HG02885 (cell line): Measurements from ENCODE around the gene PACRG.
A peak's percentile ranks its signal among the peaks of the same experiment; 100 is the strongest.

Source experiments
- ATAC-seq: cut with Tn5 transposase; IDR thresholded peaks from one replicate; pipeline ENCODE4 v1.9.1; 2021; ENCODE audit warnings: mild to moderate bottlenecking; ENCODE audit not compliant: unreplicated experiment, poor library complexity

The PACRG gene

DNA sequence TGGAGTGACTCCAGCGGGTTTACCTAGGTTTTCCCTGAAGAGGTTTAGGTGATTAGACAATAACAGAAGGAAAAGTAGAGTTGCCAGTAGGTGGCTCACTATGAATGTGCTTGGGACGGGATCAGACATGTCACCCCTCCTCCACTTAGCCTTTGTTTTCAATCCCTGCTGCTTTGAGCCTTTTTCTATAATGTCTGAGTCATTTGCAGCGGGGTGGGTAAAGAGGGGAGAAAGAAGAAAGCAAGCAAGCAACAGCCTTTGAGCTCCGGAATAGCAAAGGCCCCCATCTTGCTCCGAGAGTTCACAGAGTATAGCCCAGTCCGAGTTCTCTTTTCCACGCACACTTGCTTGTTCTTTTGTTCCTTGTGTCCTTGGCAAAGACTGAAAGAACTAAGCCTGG is 129.1 kb downstream of the PACRG start:
- ATAC-seq, result no peak

DNA sequence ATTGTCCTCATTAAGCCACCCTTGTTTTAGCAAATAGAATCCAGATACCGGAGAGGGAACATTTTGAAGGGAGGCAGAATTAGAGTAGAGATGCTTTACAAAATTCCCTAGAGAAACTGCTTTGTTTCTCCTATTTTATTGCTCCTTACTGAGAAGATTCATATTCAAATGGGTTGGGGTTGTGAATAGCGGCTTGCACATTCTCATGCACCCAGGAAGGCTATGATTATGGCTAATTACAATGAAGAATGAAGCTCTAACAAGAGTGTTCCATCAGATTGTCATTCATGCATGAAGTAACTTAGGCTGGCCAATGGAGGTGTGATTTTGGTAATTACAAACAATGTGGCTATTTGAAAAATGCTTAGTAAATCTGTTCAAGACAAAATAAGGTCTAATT is 129.6 kb downstream of the PACRG start:
- ATAC-seq, result no peak

DNA sequence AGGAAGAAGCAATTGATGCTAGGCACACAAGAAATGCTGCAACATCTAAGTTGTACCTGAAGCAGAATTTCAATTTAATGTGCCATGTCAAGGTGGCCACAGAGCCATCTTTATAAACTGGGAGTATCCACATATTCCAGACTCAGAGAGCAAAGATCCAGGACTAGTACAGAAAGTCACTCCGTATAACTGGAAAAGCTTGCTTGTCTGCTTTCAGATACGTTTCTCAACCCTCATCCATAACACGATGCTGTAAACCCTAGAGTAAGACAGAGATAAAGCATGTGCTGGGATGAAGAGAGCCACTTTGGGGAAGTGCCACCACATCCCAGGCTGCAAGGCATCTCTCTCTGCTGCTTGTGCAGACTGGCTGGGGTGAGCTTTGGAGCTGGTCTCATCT is 134.7 kb downstream of the PACRG start:
- ATAC-seq, result no peak

DNA sequence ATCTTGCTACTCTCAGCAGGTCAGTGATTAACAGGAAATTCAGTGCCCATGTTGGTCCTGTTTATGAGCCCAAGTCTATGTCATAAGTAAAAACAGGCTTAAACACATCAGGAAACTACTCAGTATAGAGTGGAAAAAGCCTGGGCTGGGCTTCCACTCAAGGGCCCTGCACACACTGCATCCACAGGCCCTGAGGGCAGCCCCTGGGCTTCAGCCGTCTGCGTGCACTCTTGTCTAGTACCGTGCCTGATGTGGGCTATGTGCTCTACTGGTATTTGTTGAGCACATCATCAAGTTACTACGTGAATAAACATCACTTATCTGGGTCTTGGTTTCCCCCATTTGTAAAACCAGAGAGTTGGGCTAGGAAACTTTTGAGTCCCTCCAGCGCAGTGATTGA is 135.2 kb downstream of the PACRG start:
- no peak for ATAC-seq

DNA sequence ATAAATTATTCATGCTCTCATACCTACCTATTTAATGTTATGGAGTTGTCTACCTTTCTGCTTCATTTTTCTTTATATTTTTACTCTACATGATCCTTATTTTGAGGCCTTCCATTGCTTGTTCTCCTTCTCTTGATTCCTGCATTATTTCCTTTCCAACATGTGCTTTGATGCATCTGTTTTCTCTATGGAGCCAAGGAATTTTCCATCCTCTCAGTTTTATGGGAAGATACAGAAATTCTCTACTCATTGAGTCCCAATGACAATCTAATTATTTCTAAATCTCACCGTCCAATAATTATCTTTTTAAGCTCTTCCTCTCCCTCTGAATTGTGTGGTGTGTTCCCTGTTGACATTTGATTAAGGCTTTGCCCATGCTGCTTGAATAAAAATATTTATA is 136.0 kb downstream of the PACRG start:
- ATAC-seq, result no peak

DNA sequence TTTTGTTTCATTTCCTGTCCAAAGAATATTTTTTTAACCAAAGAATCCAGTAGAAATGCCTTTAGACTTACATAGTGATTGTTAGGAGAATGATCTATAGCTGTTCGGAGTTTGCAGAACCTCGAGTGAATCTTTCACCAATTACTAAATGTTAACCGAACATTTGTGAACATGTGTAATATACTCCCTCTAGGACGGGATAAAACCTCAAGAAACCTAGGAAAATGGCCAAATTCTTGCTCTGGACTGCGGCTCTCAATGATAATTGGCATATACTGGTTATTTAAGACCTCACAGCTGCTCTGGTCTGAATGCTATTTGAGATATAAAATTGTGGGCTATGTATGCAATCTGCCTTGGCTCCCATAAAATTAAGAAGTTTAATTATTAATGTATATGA is 137.1 kb downstream of the PACRG start:
- no peak for ATAC-seq

DNA sequence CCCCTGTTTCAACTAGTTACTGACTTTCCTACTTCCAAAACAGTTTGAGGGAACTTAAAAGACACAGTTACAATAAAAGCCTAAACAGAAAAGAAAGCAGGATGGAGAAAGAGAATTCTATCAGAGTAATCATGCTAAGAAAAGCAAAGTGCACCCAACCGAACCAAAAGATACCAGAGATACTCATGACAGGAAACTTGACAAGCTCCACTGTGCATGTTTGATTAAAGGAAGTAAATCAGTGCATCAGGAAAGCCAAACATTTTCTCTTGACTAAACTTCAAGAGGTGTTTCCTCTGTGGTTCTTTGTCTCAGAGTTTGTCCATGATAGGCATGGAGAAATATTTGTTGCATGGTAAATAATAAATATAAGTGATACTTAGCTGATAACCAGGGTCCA is 138.9 kb downstream of the PACRG start:
- ATAC-seq, result no peak

DNA sequence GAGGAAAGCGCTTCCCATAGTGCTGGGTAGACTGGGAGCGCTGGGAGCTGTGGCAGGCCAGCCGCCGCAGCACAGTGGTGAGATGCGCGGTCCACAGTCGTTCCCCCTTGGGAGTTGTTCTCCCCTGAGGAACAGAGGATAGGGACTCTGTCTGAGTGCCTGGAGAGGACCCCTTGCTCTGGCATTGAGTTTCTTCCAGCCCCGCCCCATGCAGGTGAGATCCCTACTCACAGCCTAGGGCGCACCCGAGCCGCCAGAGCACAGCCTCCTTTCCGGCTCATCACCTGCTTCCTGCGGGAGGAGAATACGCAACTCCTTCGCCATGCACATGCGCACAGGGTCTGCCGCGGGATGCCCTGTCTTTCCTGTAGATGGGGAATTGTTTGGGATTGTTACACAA is 140.6 kb downstream of the PACRG start:
- no peak for ATAC-seq

DNA sequence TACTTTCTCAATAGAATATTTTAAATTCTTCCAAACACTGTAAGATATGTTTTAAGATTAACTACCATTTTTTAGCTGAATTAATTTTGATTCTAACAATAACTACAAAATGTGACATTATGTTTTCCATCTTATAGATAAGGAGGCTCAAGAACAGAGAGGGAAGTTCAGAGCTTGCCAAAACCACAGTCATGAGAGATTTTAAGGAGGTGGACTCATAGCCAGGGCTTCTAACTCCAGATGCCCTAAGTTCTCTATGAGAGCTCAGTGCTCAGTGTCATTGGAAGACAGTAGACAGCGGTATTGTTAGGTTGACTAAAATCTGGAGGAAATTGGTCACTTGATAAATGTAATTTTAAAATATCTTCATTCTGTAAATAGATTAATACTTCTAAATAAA is 144.2 kb downstream of the PACRG start:
- no peak for ATAC-seq

DNA sequence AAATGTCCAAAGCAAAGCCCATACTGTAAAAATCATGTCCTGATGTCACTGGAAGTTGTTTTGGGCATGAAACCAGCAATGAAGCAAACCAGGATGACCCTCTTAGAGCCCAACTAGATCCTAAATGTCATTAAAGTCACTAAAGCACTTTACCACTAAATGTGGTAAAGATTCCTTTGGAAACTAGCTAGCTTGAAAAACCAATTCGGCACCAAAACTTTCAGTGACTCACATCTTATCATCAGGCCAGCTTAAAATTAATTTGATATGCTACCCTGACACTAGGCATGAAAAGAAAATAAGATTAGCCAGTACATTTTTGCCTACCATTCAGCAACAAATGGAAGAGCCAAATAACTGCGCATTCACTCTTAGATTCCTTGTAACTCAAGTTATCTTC is 145.8 kb downstream of the PACRG start:
- no peak for ATAC-seq

DNA sequence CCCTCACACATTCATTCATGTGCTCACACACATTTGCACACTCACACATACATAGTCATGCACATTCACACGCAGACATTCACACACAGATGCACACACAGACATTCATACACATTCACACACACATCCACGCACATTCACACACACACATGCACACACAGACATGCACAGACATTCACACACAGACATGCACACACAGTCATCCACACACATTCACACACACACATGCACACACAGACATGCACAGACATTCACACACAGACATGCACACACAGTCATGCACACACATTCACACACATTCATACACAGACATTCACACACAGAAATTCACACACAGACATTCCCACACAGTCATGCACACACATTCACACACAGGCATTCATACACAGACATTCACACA is 147.3 kb downstream of the PACRG start:
- no peak for ATAC-seq

DNA sequence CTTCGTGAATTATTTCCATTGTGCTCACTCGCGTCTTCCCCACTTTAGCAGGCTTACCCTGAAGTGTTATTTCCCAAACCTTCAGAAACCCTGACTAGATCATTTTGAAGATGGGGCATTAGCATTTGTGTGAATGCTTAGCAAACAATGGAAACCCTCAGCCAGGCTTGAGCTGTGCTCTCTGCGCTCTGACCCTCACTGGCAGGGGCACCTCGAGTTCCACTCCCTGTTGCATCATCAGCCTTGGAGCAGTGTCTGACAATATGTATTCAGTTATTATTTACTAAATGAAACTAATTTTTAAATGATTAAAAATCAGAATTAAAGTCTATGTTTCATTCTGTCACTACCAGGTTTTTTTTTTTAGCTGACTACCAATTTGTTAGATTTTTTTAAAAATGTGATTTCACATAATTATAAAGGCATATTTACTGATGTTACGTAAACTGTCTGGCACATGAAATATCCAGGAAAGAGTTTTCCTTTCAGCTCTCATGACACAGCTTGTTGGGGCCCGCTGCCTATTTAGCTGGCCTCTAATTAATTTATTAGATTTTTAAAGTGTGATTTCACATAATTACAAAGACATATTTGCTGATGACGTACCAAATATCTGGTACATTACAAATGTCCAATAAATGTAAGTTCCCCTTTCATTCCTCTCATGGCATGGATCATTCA is 155.2 kb downstream of the PACRG start:
- ATAC-seq, result no peak

DNA sequence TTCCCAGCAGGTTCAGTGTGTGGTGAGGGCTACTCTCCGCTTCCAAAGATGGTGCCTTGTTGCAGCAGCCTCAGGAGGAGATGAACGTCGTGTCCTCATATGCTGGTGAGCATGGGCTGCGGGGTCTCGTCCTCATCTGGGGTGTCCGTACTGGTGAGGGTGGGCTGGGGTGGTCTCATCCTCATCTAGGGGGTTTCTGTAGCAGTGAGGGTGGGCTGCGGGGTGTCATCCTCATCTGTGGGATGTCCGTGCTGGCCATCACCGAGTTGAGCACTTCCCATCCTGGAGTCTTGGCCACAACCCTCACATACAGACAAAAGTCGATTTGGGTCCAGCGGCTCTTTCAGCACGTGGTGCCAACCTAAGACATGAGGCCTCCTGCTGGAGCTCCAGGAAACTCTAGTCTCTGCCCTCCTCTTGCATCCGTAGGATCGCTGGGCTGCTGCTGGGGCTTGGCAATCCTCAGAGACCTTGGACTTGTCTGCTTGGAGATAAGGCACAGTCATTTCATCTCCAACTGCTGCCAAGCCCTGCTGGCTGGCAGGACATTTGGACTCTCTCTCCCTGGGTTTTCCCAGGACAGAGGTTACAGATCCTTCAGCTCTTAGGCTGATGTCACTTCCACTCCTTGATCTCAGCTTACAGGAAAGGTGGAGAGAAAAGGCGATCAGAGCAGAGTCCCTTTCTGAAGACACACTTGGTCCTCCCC is 160.4 kb downstream of the PACRG start:
- no peak for ATAC-seq

DNA sequence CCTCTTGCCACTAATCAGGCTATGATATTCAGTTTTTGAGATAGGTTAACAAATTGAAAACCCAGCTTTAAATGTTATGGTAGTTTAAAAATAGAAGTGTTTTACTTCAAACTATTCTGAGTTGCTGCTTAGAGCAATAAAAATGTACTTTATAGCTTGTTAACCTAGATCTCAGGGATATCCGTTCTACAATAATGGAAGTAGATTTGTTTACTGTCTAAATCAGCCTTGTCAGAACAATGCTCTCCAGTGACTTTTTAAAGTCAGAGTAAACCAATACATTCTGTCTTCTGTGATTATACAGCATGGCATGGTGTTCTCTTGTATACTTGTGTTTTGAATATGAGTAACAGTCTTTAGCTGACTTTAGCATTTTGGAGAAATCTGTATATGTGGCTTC is 161.5 kb downstream of the PACRG start:
- no peak for ATAC-seq

DNA sequence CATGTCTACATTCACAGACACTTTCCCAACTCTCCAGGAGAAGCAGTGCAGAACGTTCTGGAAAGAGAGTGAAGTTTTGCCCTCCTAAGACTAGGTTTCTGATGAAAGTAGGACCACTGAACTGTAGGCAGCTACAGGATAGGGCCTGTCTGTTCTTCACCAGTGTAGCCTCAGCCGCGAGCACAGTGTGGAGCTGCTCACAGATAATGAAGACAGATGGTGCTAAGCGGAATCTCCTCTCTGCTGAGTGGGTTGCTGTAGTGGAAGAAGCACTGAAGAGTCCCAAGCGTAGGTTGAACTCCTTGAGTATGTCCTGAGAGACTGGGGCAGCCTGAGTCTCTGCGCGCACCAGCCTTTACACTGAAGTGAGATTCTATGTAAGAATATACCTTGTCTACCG is 170.2 kb downstream of the PACRG start:
- ATAC-seq, result no peak

DNA sequence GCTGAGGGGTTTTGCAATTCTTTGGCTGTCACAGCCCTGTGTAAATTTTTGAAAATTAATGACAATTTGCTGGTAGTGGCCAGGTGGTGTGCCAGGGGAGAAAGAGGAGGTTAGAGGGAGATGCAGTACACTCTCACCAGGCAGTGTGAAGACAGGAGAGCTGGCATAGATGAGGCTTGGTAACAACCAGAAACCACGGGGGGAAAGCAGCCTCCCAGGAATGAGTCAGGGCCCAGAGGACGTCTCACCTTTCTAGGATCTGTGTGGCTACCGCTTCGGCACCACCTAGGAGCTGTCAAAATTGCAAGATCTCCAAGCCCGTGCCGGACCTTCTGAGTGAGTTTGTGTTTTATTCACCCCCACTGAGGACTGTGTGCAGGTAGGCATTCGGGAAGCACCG is 171.4 kb downstream of the PACRG start:
- no peak for ATAC-seq

DNA sequence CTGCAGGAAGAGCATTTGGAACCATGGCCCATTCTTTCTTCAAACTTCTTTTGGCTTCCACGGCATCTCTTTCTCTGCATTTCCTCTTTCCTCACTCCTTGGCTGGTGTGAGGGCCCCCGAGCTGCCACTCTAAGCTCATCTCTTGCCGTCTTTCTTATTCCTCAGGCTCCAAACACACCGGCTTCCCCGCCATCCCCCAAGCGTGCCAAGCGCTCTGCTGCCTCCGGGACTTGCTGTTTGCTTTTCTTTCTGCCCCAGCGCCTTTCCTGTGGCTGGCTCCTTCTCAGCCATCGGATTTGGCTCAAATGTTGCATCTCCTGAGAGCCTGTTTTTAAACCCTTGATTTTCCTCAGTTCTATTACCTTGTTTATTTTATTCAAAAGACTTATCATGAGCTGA is 172.7 kb downstream of the PACRG start:
- ATAC-seq, result no peak

DNA sequence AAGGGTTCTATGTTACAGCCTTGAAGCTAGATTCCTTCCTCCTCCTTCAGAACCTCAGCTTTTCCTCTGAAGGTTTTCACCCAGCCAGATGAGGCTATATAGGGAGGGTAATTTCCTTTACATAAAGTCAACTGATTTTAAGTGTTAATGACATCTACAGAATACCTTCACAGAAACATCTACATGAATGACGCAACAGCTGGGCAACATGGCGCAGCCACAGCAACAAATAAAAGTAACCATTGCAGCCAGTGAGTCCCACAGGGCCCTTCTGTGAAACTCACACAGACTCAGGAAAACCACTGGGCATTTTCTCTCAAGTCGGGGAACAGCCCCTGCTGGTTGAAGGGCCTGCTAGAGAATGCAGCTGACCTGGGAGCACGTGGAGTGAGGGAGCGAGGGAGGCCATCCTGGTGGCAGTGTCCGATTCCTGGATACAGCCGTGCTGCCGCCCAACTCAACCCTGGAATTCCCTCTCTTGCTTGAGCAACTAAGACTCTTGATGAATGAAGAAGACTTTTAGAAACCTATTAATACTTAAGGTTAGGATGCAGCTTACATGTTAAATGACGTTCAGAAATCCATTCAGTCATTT is 176.4 kb downstream of the PACRG start:
- ATAC-seq, result no peak

DNA sequence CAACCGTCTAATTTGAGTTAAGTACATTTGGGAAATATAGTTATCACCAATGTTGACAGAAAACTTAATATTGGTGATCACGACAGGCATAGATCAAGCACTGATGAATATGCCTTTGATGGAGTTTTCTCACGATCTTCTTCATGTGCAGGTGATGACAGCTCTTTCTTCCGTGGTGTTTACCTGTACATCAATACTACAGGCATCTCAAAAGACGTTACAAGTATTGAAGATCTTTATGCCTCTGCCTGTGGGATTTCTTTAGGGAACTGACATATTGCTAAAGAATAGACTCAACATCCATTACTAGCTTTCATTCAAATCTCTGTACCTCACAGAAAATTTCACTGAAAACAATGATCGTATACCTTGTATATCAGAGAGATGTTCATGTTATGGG is 178.7 kb downstream of the PACRG start:
- ATAC-seq, result no peak

DNA sequence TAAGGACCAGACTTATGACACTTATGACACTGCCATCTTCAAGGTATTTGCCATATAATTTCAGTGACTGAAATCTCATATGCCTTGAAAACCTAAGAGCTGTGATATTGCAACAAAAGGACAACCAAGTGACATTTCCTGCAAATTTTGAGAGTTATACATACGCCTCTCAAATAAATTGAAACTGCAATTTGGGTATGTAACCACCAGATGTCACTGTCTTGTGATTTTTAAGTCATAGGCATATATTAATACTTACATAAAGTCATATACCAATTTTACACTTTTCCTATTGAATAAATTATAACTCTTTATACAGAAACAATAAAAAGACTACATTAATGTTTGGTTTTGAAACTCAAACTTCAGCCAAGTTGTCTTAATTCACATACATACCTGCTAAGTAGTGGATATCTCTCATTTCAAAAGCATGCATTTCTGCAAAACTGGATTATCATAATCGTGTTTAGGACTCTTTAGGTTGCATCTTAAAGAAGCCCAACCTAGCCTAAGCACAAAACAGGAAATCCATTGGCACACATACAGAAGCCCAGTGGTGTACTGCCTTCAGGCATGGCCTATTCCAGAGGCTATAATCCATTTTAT is 180.2 kb downstream of the PACRG start:
- ATAC-seq, result peak; percentile 78

DNA sequence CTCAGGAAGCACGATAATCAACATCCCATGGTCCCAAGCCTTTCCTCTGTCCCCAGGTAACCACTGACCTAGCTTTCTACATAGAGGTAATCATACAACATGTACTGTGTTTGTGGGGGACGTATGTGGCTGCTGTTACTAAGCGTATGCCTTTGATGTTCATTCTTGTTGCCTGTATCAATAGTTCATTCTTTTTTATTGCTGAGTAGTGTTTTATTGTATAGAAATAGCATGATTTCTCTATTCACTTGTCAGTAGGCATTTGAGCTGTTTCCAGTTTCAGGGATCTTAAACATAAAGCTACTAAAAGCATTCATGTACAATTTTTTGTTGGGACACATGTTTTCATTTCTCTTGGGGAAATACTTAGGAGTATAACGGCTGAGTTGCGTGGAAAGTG is 185.4 kb downstream of the PACRG start:
- no peak for ATAC-seq

DNA sequence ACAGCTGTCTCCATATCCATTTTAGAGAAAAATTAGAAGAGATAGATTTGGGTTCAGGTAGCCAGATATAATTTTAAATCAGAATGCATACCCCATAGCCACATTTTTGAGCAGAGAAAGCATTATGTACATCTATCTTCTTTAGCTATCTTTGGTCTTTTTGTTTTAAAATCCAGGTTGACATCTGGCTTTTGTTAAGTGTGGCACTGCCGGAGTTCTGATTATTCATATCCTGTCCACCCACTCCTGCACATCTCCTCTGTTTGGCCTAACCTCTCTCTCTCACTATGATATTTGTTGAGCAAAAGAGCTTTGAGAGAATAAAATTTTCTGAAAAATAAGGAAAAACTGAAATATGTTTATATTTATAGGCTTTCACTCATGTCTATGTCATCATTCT is 189.7 kb downstream of the PACRG start:
- no peak for ATAC-seq
